ENCODE measurements around the gene ASF1B. TPM values are rescaled to one million over a fixed set of nuclear protein-coding genes. Genes with fewer than 3 reads are reported as not detected.

The ASF1B gene
- total RNA-seq, 1 donor from 2014 or later = 1.7 TPM

GRCh38 chr19:14116525-14116917, 19.9 kb downstream of the ASF1B start:
- Histone ChIP-seq H3K36me3 (no peaks in the 10 kb centered on the region), H3K4me1 (peaks cover 78% of the 10 kb centered on the region), H3K4me3 (peak overlapping the region; percentile 95 to 99), H3K9me3 (no peaks in the 10 kb centered on the region), H3K27ac (peak overlapping the region; percentile 79), H3K27me3 (no peaks in the 10 kb centered on the region)
- DNase-seq (ENCODE audit: extremely low spot score in 2 of 2) = no peak
- TF ChIP-seq POLR2AphosphoS5 (IDR thresholded peaks at IDR 0.05; ENCODE audit: insufficient read depth in 1 of 2, low read depth in 1 of 2) (no peak), POLR2A (IDR thresholded peaks at IDR 0.05) (no peak), CTCF (IDR thresholded peaks at IDR 0.05) (no peak)
- intact Hi-C loops (cut with DNase I) = loop anchor here (5.0 kb wide), 1 partner anchor 34 kb away; no protein-coding TSS in a partner anchor

GRCh38 chr19:14115756-14116155, 20.6 kb downstream of the ASF1B start:
- Histone ChIP-seq H3K36me3 (no peaks in the 10 kb centered on the region), H3K27me3 (no peaks in the 10 kb centered on the region), H3K4me1 (peaks cover 86% of the 10 kb centered on the region), H3K9me3 (no peaks in the 10 kb centered on the region), H3K27ac (peak overlapping the region; percentile 79), H3K4me3 (no peak overlapping the region)
- no peak for DNase-seq (ENCODE audit: extremely low spot score in 2 of 2)
- intact Hi-C loops (cut with DNase I) = loop anchor here (5.0 kb wide), 1 partner anchor 33 kb away; no protein-coding TSS in a partner anchor
- TF ChIP-seq POLR2A (IDR thresholded peaks at IDR 0.05) (no peak), CTCF (IDR thresholded peaks at IDR 0.05) (no peak)

- intact Hi-C loops (cut with DNase I) = loop anchor here (5.0 kb wide), 1 partner anchor 33 kb away; no protein-coding TSS in a partner anchor
Observed at GRCh38 chr19:14114854-14115253, 21.5 kb downstream of the ASF1B start.

GRCh38 chr19:14114439-14114838, 21.9 kb downstream of the ASF1B start:
- intact Hi-C loops (cut with DNase I) = no loop called here
- TF ChIP-seq POLR2AphosphoS5 (IDR thresholded peaks at IDR 0.05; ENCODE audit: insufficient read depth in 1 of 2, low read depth in 1 of 2) = no peak
- TF ChIP-seq CTCF (IDR thresholded peaks at IDR 0.05) = no peak
- TF ChIP-seq POLR2A (IDR thresholded peaks at IDR 0.05) = no peak
- H3K4me3 ChIP-seq = no peak overlapping the region
- H3K4me1 ChIP-seq = peaks cover 79% of the 10 kb centered on the region
- DNase-seq (ENCODE audit: extremely low spot score in 2 of 2) = no peak
- H3K9me3 ChIP-seq = no peaks in the 10 kb centered on the region
- no peaks in the 10 kb centered on the region for H3K27me3 ChIP-seq
- H3K36me3 ChIP-seq = peaks cover 0 to under 1% of the 10 kb centered on the region in 2 donors
- H3K27ac ChIP-seq = peak overlapping the region; percentile 85

More at GRCh38 chr19:14114854-14115253, 21.5 kb downstream of the ASF1B start:
- no peaks in the 10 kb centered on the region for H3K9me3 ChIP-seq
- TF ChIP-seq CTCF (IDR thresholded peaks at IDR 0.05) = peak in 2 of 3 experiments; percentile 12 to 25
- no peak for TF ChIP-seq POLR2A (IDR thresholded peaks at IDR 0.05)
- no peak for DNase-seq (ENCODE audit: extremely low spot score in 2 of 2)
- no peaks in the 10 kb centered on the region for H3K36me3 ChIP-seq
- H3K27me3 ChIP-seq = no peaks in the 10 kb centered on the region
- H3K4me3 ChIP-seq = no peak overlapping the region
- peak overlapping the region; percentile 53 for H3K27ac ChIP-seq
- peaks cover 83% of the 10 kb centered on the region for H3K4me1 ChIP-seq

GRCh38 chr19:14113762-14114414, 22.5 kb downstream of the ASF1B start:
- intact Hi-C loops (cut with DNase I) = no loop called here
- H3K27ac ChIP-seq = peak overlapping the region; percentile 85
- no peak for DNase-seq (ENCODE audit: extremely low spot score in 2 of 2)
- H3K36me3 ChIP-seq = peaks cover 0 to 6% of the 10 kb centered on the region in 2 donors
- TF ChIP-seq POLR2A (IDR thresholded peaks at IDR 0.05) = no peak
- TF ChIP-seq POLR2AphosphoS5 (IDR thresholded peaks at IDR 0.05; ENCODE audit: insufficient read depth in 1 of 2, low read depth in 1 of 2) = no peak
- no peak for TF ChIP-seq CTCF (IDR thresholded peaks at IDR 0.05)
- H3K9me3 ChIP-seq = no peaks in the 10 kb centered on the region
- H3K4me3 ChIP-seq = no peak overlapping the region
- H3K4me1 ChIP-seq = peaks cover 73% of the 10 kb centered on the region
- H3K27me3 ChIP-seq = no peaks in the 10 kb centered on the region
